H9 (cell line): ENCODE data around the gene WAC. TPM values are rescaled to one million over a fixed set of nuclear protein-coding genes. Genes with fewer than 3 reads are reported as not detected.

Experiments
- DNase-seq: peaks from one replicate; pipeline ENCODE4 v3.0.0-alpha.2; 2017
- H2AFZ ChIP-seq: one replicate; pipeline ENCODE4 v1.6.1; 2013; ENCODE audit warnings: mild to moderate bottlenecking, low read length, control low read depth, moderate library complexity
- H2AK5ac ChIP-seq: 2 replicates; pipeline ENCODE4 v1.6.1; 2013; ENCODE audit warnings: low read length, control low read depth, mixed read lengths; ENCODE audit not compliant: insufficient read length
- H2BK120ac ChIP-seq: one replicate; pipeline ENCODE4 v1.6.1; 2013; ENCODE audit warnings: low read depth, mild to moderate bottlenecking, low read length, control low read depth, inconsistent platforms; ENCODE audit not compliant: poor library complexity, severe bottlenecking
- H2BK12ac ChIP-seq: 2 replicates; pipeline ENCODE4 v1.6.1; 2013; ENCODE audit warnings: low read length, control low read depth, mixed read lengths, low read depth; ENCODE audit not compliant: insufficient read length
- H2BK15ac ChIP-seq: 2 replicates; pipeline ENCODE4 v1.6.1; 2013; ENCODE audit warnings: low read depth, low read length, control low read depth
- H2BK20ac ChIP-seq: one replicate; pipeline ENCODE4 v1.6.1; 2013; ENCODE audit warnings: low read depth, mild to moderate bottlenecking, low read length, control low read depth, inconsistent platforms; ENCODE audit not compliant: poor library complexity, severe bottlenecking
- H2BK5ac ChIP-seq: 2 replicates; pipeline ENCODE4 v1.6.1; 2013; ENCODE audit warnings: low read length, control low read depth, mixed read lengths; ENCODE audit not compliant: insufficient read length
- H3K14ac ChIP-seq: 2 replicates; pipeline ENCODE4 v1.6.1; 2013; ENCODE audit warnings: low read length, control low read depth; ENCODE audit not compliant: insufficient read depth
- H3K18ac ChIP-seq: 2 replicates; pipeline ENCODE4 v1.6.1; 2013; ENCODE audit warnings: low read depth, mild to moderate bottlenecking, mixed read lengths, low read length, control low read depth; ENCODE audit not compliant: insufficient read length
- H3K23ac ChIP-seq: 2 replicates; pipeline ENCODE4 v1.6.1; 2013; ENCODE audit warnings: low read length, control low read depth, mixed read lengths, low read depth; ENCODE audit not compliant: insufficient read length
- H3K23me2 ChIP-seq: 2 replicates; pipeline ENCODE4 v1.6.1; 2013; ENCODE audit warnings: low read depth, mild to moderate bottlenecking, mixed read lengths, low read length, control low read depth; ENCODE audit not compliant: insufficient read length, poor library complexity, severe bottlenecking
- H3K27ac ChIP-seq: 2 replicates; pipeline ENCODE4 v1.5.1; 2013; ENCODE audit warnings: low read length, control low read depth, mixed read lengths, low read depth; ENCODE audit not compliant: insufficient read length
- H3K27me3 ChIP-seq: 2 replicates; pipeline ENCODE4 v1.6.1; 2013; ENCODE audit warnings: low read length, control low read depth, inconsistent platforms; ENCODE audit not compliant: insufficient read depth
- H3K4ac ChIP-seq: 2 replicates; pipeline ENCODE4 v1.6.1; 2013; ENCODE audit warnings: low read depth, mild to moderate bottlenecking, control low read depth, inconsistent platforms, low read length, moderate library complexity
- H3K4me1 ChIP-seq: 2 replicates; pipeline ENCODE4 v1.6.1; 2013; ENCODE audit warnings: low read length, control low read depth, inconsistent platforms; ENCODE audit not compliant: insufficient read depth
- H3K4me2 ChIP-seq: 2 replicates; pipeline ENCODE4 v1.6.1; 2013; ENCODE audit warnings: low read length, control low read depth, mixed read lengths; ENCODE audit not compliant: insufficient read length, insufficient read depth
- H3K56ac ChIP-seq: 2 replicates; pipeline ENCODE4 v1.6.1; 2013; ENCODE audit warnings: low read depth, mild to moderate bottlenecking, mixed read lengths, low read length, control low read depth; ENCODE audit not compliant: insufficient read length
- H3K79me1 ChIP-seq: 2 replicates; pipeline ENCODE4 v1.6.1; 2013; ENCODE audit warnings: low read depth, mild to moderate bottlenecking, moderate library complexity, low read length, control low read depth, inconsistent platforms; ENCODE audit not compliant: insufficient read depth, poor library complexity, severe bottlenecking
- H3K79me2 ChIP-seq: 2 replicates; pipeline ENCODE4 v1.6.1; 2013; ENCODE audit warnings: low read length, control low read depth, inconsistent platforms; ENCODE audit not compliant: insufficient read depth
- H3K9ac ChIP-seq: 2 replicates; pipeline ENCODE4 v1.6.1; 2013; ENCODE audit warnings: low read length, control low read depth, mixed read lengths; ENCODE audit not compliant: insufficient read length; ENCODE audit errors: extremely low read depth
- H3K9me3 ChIP-seq: one replicate; pipeline ENCODE4 v1.6.1; 2013; ENCODE audit warnings: low read depth, low read length, inconsistent platforms; ENCODE audit not compliant: control insufficient read depth
- H3T11ph ChIP-seq: one replicate; pipeline ENCODE4 v1.6.1; 2013; ENCODE audit warnings: mild to moderate bottlenecking, low read length, control low read depth, inconsistent platforms
- H4K20me1 ChIP-seq: one replicate; pipeline ENCODE4 v1.6.1; 2013; ENCODE audit not compliant: control insufficient read depth, insufficient read length, insufficient read depth
- H4K5ac ChIP-seq: 2 replicates; pipeline ENCODE4 v1.6.1; 2013; ENCODE audit warnings: low read depth, mild to moderate bottlenecking, mixed read lengths, low read length, control low read depth; ENCODE audit not compliant: insufficient read length
- H4K8ac ChIP-seq: replicated peaks from 2 replicates; pipeline ENCODE4 v1.6.1; 2013; ENCODE audit warnings: low read length, control low read depth, mixed read lengths, low read depth; ENCODE audit not compliant: insufficient read length
- H4K91ac ChIP-seq: 2 replicates; pipeline ENCODE4 v1.6.1; 2013; ENCODE audit warnings: low read depth, mild to moderate bottlenecking, moderate library complexity, mixed read lengths, low read length, control low read depth; ENCODE audit not compliant: insufficient read length
- H3K27ac Mint-ChIP-seq, 3 experiments: 2 replicates in 2 of 3; 3 replicates in 1 of 3; pipeline ENCODE4 v1.8.0; 2020 to 2021; ENCODE audit warnings: mixed read lengths in 3 of 3, mild to moderate bottlenecking in 1 of 3, moderate library complexity in 1 of 3
- H3K27me3 Mint-ChIP-seq: 2 replicates; pipeline ENCODE4 v1.8.0; 2021; ENCODE audit warnings: low read depth, mild to moderate bottlenecking, moderate library complexity, mixed read lengths
- H3K36me3 Mint-ChIP-seq, 3 experiments: 2 replicates in 2 of 3; 3 replicates in 1 of 3; pipeline ENCODE4 v1.8.0; 2020 to 2021; ENCODE audit warnings: low read depth in 3 of 3, mixed read lengths in 3 of 3; ENCODE audit not compliant: insufficient read depth in 1 of 3
- H3K4me1 Mint-ChIP-seq, 2 experiments: 2 replicates each; pipeline ENCODE4 v1.8.0; 2020; ENCODE audit warnings: mixed read lengths in 2 of 2
- H3K4me3 Mint-ChIP-seq, 2 experiments: 2 replicates in 1 of 2; 3 replicates in 1 of 2; pipeline ENCODE4 v1.8.0; 2020 to 2021; ENCODE audit warnings: mild to moderate bottlenecking in 2 of 2, mixed read lengths in 2 of 2, moderate library complexity in 1 of 2
- H3K9me3 Mint-ChIP-seq, 2 experiments: 2 replicates in 1 of 2; 3 replicates in 1 of 2; pipeline ENCODE4 v1.8.0; 2020; ENCODE audit warnings: mild to moderate bottlenecking in 2 of 2, mixed read lengths in 2 of 2, moderate library complexity in 1 of 2
- WGBS: extraction: QIAGEN DNeasy Blood & Tissue Kit; methylation state at CpG from one replicate; pipeline ENCODE4 v1.1.7; 2013; ENCODE audit warnings: missing lambda C conversion rate, low lambda C conversion rate, mixed read lengths; ENCODE audit not compliant: insufficient read length; ENCODE audit errors: extremely low coverage; 5-methylcytosine and 5-hydroxymethylcytosine counted together
- total RNA-seq: library from RNA; stranded (reverse); gene quantifications from 2 replicates; pipeline ENCODE4 v1.2.1, GENCODE V29; 2021
- TF ChIP-seq, protein P1 (sequence below): fragments of 200-600 bp; sonication (generic); conservative IDR thresholded peaks from 3 replicates; pipeline ENCODE4 v1.8.0; 2021; ENCODE audit warnings: antibody characterized with exemption, mild to moderate bottlenecking

Gene WAC
- total RNA-seq, 1 experiment from 2014 or later, result 130 TPM

DNA sequence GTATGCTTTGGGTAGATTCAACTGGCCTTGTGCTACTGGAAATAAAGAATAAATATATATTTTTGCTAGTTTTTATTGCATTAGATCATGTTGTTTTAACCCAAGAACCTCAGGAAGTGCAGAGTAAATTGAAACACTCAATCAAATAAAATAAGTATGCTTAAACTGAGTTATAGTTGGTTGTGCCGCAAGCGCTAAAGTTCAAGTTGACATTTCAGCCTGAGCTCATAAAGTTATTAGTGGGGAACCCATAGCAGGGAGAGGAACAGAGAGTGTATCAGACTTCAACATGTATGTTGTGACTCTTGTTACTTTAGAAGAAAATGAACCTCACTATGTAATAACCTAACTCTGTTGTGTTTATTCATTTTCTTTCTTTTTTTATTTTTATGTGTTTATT is 119.2 kb downstream of the WAC start:
- no CpG with 5 or more reads among the region's 2 CpGs for WGBS
- no peak overlapping the region for H3K14ac ChIP-seq
- no peak overlapping the region for H3K56ac ChIP-seq
- H2BK20ac ChIP-seq, result peak overlapping the region; percentile 6
- no peak overlapping the region for H3K27ac ChIP-seq
- no peaks in the 10 kb centered on the region for H3K23me2 ChIP-seq
- Mint-ChIP-seq H3K27me3 (no peaks in the 10 kb centered on the region), H3K36me3 (peaks cover 0 to 2% (median 0%) of the 10 kb centered on the region in 3 experiments; a peak in 2 of 7 replicates), H3K27ac (no peak overlapping the region), H3K4me1 (peaks cover 0 to 2% of the 10 kb centered on the region in 2 experiments; a peak in 1 of 4 replicates), H3K9me3 (peaks cover 8 to 11% of the 10 kb centered on the region in 2 experiments; a peak in 4 of 5 replicates), H3K4me3 (no peak overlapping the region)
- no peak overlapping the region for H3K4ac ChIP-seq
- no peak overlapping the region for H2BK120ac ChIP-seq
- no peak overlapping the region for H4K91ac ChIP-seq
- no peak overlapping the region for H2AK5ac ChIP-seq
- H2AFZ ChIP-seq, result no peak overlapping the region
- no peak overlapping the region for H2BK15ac ChIP-seq
- H3K79me1 ChIP-seq, result no peaks in the 10 kb centered on the region
- H3K4me2 ChIP-seq, result no peak overlapping the region
- no peak overlapping the region for H3K18ac ChIP-seq
- no peak overlapping the region for H4K5ac ChIP-seq
- H3K9me3 ChIP-seq, result no peaks in the 10 kb centered on the region
- DNase-seq, result no peak
- no peak overlapping the region for H3K23ac ChIP-seq
- H3K4me1 ChIP-seq, result no peaks in the 10 kb centered on the region
- H2BK12ac ChIP-seq, result no peak overlapping the region
- TF ChIP-seq, protein P1, sequence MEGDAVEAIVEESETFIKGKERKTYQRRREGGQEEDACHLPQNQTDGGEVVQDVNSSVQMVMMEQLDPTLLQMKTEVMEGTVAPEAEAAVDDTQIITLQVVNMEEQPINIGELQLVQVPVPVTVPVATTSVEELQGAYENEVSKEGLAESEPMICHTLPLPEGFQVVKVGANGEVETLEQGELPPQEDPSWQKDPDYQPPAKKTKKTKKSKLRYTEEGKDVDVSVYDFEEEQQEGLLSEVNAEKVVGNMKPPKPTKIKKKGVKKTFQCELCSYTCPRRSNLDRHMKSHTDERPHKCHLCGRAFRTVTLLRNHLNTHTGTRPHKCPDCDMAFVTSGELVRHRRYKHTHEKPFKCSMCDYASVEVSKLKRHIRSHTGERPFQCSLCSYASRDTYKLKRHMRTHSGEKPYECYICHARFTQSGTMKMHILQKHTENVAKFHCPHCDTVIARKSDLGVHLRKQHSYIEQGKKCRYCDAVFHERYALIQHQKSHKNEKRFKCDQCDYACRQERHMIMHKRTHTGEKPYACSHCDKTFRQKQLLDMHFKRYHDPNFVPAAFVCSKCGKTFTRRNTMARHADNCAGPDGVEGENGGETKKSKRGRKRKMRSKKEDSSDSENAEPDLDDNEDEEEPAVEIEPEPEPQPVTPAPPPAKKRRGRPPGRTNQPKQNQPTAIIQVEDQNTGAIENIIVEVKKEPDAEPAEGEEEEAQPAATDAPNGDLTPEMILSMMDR, result no peak
- H3K27me3 ChIP-seq, result no peaks in the 10 kb centered on the region
- H2BK5ac ChIP-seq, result no peak overlapping the region
- H3T11ph ChIP-seq, result no peak overlapping the region
- no peak overlapping the region for H3K9ac ChIP-seq
- no peaks in the 10 kb centered on the region for H4K20me1 ChIP-seq
- H4K8ac ChIP-seq, result no peak overlapping the region
- H3K79me2 ChIP-seq, result no peaks in the 10 kb centered on the region
